Prostate gland (tissue), 2 donors: ENCODE measurements around the gene UPF2. TPM values are rescaled to one million over a fixed set of nuclear protein-coding genes. Genes with fewer than 3 reads are reported as not detected.
A peak's percentile ranks its signal among the peaks of the same experiment; 100 is the strongest.

Source experiments
- DNase-seq: peaks from one replicate; pipeline ENCODE4 v3.0.0-alpha.2; 2019; ENCODE audit warnings: low spot score
- H3K27ac ChIP-seq, 2 donors: fragments of 200-600 bp; sonication (generic); 2 replicates each; pipeline ENCODE4 v1.5.1; 2017 to 2019
- H3K27me3 ChIP-seq: fragments of 200-600 bp; sonication (generic); replicated peaks from 2 replicates; pipeline ENCODE4 v1.5.1; 2019; ENCODE audit not compliant: insufficient read depth
- H3K36me3 ChIP-seq, 2 donors: fragments of 200-600 bp; sonication (generic); 1 replicate in 1 of 2; 2 replicates in 1 of 2; pipeline versions ENCODE4 v1.5.1 to v1.8.1; 2017 to 2019
- H3K4me1 ChIP-seq: fragments of 200-600 bp; sonication (generic); replicated peaks from 2 replicates; pipeline ENCODE4 v1.5.1; 2019
- H3K4me3 ChIP-seq, 2 donors: fragments of 200-600 bp; sonication (generic); 2 replicates each; pipeline ENCODE4 v1.5.1; 2017 to 2019
- H3K9me3 ChIP-seq: fragments of 200-600 bp; sonication (generic); 2 replicates; pipeline ENCODE4 v1.5.1; 2017
- POLR2A ChIP-seq: fragments of 450-650 bp; IDR thresholded peaks from one replicate; pipeline ENCODE4 v1.6.1; 2016; ENCODE audit warnings: antibody characterized with exemption, mild to moderate bottlenecking
- POLR2AphosphoS5 ChIP-seq: sonication (generic); formaldehyde crosslinking; IDR thresholded peaks from one replicate; pipeline ENCODE4 v1.6.1; 2017; ENCODE audit warnings: antibody characterized with exemption
- WGBS: methylation state at CpG from one replicate; pipeline ENCODE4 v1.1.5; 2018; 5-methylcytosine and 5-hydroxymethylcytosine counted together
- intact Hi-C: fragments of 100-400 bp; cut with DNase I; formaldehyde crosslinking; loops from one replicate; pipeline ENCODE4 v1.14.2; 2022
- total RNA-seq, 2 donors: library from RNA; depleted of rRNA; stranded (reverse); fragments of >200 nt; gene quantifications; one replicate each; pipeline ENCODE4 v1.1.0, GENCODE V29; 2016
- TF ChIP-seq, protein P1 (sequence below), 4 experiments: fragments of 200-600 bp in 2 of 4; fragments of 450-650 bp in 2 of 4; sonication (generic) in 2 of 4; IDR thresholded peaks; 1 replicate in 3 of 4; 2 replicates in 1 of 4; pipeline ENCODE4 v1.5.1; 2016 to 2019; ENCODE audit warnings: antibody characterized with exemption in 4 of 4, mild to moderate bottlenecking in 2 of 4, moderate library complexity in 2 of 4

UPF2 gene
- total RNA-seq, 2 donors from 2014 or later: 21.4 to 31.7 TPM

GRCh38 chr10:11933577-11934223, 108.9 kb downstream of the UPF2 start:
- intact Hi-C loops: no loop called here
- TF ChIP-seq, protein P1, sequence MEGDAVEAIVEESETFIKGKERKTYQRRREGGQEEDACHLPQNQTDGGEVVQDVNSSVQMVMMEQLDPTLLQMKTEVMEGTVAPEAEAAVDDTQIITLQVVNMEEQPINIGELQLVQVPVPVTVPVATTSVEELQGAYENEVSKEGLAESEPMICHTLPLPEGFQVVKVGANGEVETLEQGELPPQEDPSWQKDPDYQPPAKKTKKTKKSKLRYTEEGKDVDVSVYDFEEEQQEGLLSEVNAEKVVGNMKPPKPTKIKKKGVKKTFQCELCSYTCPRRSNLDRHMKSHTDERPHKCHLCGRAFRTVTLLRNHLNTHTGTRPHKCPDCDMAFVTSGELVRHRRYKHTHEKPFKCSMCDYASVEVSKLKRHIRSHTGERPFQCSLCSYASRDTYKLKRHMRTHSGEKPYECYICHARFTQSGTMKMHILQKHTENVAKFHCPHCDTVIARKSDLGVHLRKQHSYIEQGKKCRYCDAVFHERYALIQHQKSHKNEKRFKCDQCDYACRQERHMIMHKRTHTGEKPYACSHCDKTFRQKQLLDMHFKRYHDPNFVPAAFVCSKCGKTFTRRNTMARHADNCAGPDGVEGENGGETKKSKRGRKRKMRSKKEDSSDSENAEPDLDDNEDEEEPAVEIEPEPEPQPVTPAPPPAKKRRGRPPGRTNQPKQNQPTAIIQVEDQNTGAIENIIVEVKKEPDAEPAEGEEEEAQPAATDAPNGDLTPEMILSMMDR (IDR thresholded peaks at IDR 0.05): no peak
- no peak for TF ChIP-seq POLR2AphosphoS5
- TF ChIP-seq POLR2A: no peak
- Histone ChIP-seq H3K27ac (peak overlapping the region in 1 of 2 donors; percentile 60), H3K27me3 (no peaks in the 10 kb centered on the region), H3K4me3 (no peak overlapping the region), H3K4me1 (no peaks in the 10 kb centered on the region), H3K36me3 (peaks cover 0 to 5% of the 10 kb centered on the region in 2 donors), H3K9me3 (no peaks in the 10 kb centered on the region)
- WGBS: 40% methylated on average over 3 of the region's 3 CpGs
- DNase-seq: no peak

- Histone ChIP-seq H3K27ac (no peak overlapping the region), H3K4me1 (no peaks in the 10 kb centered on the region), H3K36me3 (peaks cover 4 to 12% of the 10 kb centered on the region in 2 donors), H3K4me3 (no peak overlapping the region), H3K27me3 (no peaks in the 10 kb centered on the region), H3K9me3 (no peaks in the 10 kb centered on the region)
- TF ChIP-seq, protein P1 (IDR thresholded peaks at IDR 0.05): no peak
- no peak for TF ChIP-seq POLR2A
- no peak for DNase-seq
- intact Hi-C loops: no loop called here
- 96% methylated on average over 4 of the region's 4 CpGs for WGBS
Observed at GRCh38 chr10:11931038-11931437, 111.6 kb downstream of the UPF2 start.

DNA sequence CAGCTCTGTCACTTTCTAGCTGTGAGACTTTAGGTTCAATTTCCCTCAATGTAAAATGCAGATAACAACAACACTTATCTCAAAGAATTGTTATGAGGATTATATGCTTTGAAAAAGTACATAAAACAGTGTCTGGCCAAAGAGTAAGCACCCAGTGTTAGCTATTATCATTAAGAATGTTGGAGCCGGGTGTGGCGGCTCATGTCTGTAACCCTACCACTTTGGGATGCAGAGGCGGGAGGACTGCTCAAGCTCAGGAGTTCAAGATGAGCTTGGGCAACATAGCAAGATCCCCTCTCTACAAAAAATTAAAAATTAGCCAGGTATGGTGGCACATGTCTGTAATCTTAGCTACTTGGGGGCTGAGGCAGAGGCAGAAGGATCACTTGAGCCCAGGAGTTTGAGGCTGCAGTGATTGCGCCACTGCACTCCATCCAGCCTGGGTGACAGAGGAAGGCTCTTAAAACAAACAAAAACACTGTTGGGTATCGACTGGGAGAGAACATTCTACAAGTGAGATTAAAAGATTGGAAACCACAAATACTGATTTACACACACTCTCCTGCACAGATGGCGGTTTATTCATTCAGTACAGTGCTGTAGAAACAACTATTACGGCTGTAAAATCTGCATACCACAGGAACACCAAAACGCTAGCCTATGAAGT, 112.2 kb downstream of the UPF2 start:
- intact Hi-C loops: no loop called here
- WGBS: 89% methylated on average over 8 of the region's 8 CpGs
- peaks cover 4 to 12% of the 10 kb centered on the region in 2 donors for H3K36me3 ChIP-seq

DNA sequence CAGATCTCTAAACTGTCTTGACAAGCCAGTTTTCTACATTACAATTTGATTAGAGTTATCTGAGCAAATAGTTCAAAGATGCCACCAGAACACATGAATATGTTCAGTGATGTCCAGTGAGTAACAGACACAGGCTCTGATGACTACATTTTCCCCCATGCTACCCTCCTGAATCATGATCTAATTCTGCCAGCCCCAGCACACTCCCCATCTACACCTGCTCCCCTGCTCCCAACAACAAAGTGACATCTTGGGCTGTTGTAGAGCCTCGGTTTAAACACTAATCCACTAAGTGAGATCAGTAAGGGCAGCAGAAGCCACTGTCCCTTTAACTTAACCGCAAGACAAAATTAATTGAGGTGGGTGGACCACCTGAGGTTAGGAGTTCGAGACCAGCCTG, 114.9 kb downstream of the UPF2 start:
- Histone ChIP-seq H3K27me3 (no peaks in the 10 kb centered on the region), H3K36me3 (peaks cover 4 to 12% of the 10 kb centered on the region in 2 donors), H3K4me1 (no peaks in the 10 kb centered on the region), H3K4me3 (no peak overlapping the region), H3K27ac (no peak overlapping the region), H3K9me3 (no peaks in the 10 kb centered on the region)
- WGBS: 95% methylated on average over 3 of the region's 3 CpGs
- no peak for TF ChIP-seq POLR2A
- TF ChIP-seq POLR2AphosphoS5: no peak
- TF ChIP-seq, protein P1 (IDR thresholded peaks at IDR 0.05): no peak
- intact Hi-C loops: no loop called here
- DNase-seq: no peak

More for the DNA sequence above, 112.2 kb downstream of the UPF2 start:
- no peaks in the 10 kb centered on the region for H3K27me3 ChIP-seq
- no peaks in the 10 kb centered on the region for H3K4me1 ChIP-seq
- no peak for DNase-seq
- no peaks in the 10 kb centered on the region for H3K9me3 ChIP-seq
- TF ChIP-seq, protein P1 (IDR thresholded peaks at IDR 0.05): no peak
- H3K4me3 ChIP-seq: no peak overlapping the region
- H3K27ac ChIP-seq: no peak overlapping the region
